Thymus (tissue), 14 donors: ENCODE data around the gene PA2G4. TPM values are rescaled to one million over a fixed set of nuclear protein-coding genes. Genes with fewer than 3 reads are reported as not detected.
A peak's percentile ranks its signal among the peaks of the same experiment; 100 is the strongest.
"Not testable (repeated sequence)": the region's sequence is repeated elsewhere in the genome, so short reads cannot be mapped to it uniquely, and the experiment has no call there.

Experiments
- DNase-seq, 9 donors: peaks; one replicate each; pipeline ENCODE4 v3.0.0-alpha.2; 2013; ENCODE audit warnings: low spot score in 9 of 9, low read depth in 6 of 9, missing footprints in 1 of 9
- H3K27ac ChIP-seq, 2 donors: one replicate each; pipeline ENCODE4 v1.5.1; 2013; ENCODE audit warnings: control low read depth in 1 of 2, low read depth in 1 of 2, low read length in 1 of 2, mild to moderate bottlenecking in 1 of 2, moderate library complexity in 1 of 2
- H3K27me3 ChIP-seq, 2 donors: one replicate each; pipeline ENCODE4 v1.5.1; 2013; ENCODE audit warnings: low read length in 1 of 2; ENCODE audit not compliant: control insufficient read depth in 2 of 2, insufficient read depth in 1 of 2
- H3K36me3 ChIP-seq, 2 donors: one replicate each; pipeline ENCODE4 v1.5.1; 2013; ENCODE audit warnings: low read length in 1 of 2, mild to moderate bottlenecking in 1 of 2, moderate library complexity in 1 of 2; ENCODE audit not compliant: control insufficient read depth in 2 of 2, insufficient read depth in 2 of 2
- H3K4me1 ChIP-seq, 2 donors: one replicate each; pipeline ENCODE4 v1.5.1; 2013; ENCODE audit warnings: low read length in 2 of 2; ENCODE audit not compliant: control insufficient read depth in 2 of 2, insufficient read depth in 2 of 2
- H3K4me3 ChIP-seq, 2 donors: one replicate each; pipeline ENCODE4 v1.5.1; 2013; ENCODE audit warnings: low read length in 2 of 2, control low read depth in 1 of 2, mild to moderate bottlenecking in 1 of 2
- H3K9me3 ChIP-seq, 2 donors: one replicate each; pipeline ENCODE4 v1.5.1; 2013; ENCODE audit warnings: low read length in 1 of 2, mild to moderate bottlenecking in 1 of 2; ENCODE audit not compliant: control insufficient read depth in 2 of 2, insufficient read depth in 1 of 2
- WGBS: extraction: QIAGEN DNeasy Blood & Tissue Kit; methylation state at CpG from one replicate; pipeline ENCODE4 v1.1.7; 2013; 5-methylcytosine and 5-hydroxymethylcytosine counted together
- long read RNA-seq, 10 donors: transcript quantifications; one replicate each; lab custom pipeline, GENCODE V29; 2026
- polyA plus RNA-seq: library from polyadenylated mRNA; stranded (reverse); fragments of 200-250 nt; gene quantifications from one replicate; pipeline ENCODE4 v1.2.3, GENCODE V29; 2013
- total RNA-seq: library from RNA; stranded (reverse); fragments of 120-200 nt; gene quantifications from one replicate; pipeline ENCODE4 v1.2.4, GENCODE V29; 2013
- donor health status: healthy.

PA2G4 gene
- total RNA-seq, result 170 TPM
- polyA plus RNA-seq, result 67.9 TPM
- long read RNA-seq, donor 1, transcript PA2G4-201 (13 exons, 2,577 nt), result major isoform, 5 of 5 reads
- long read RNA-seq, donor 1, partial matches to known transcripts, result 0 of 5 reads
- long read RNA-seq, donor 1, other reads (novel, unspliced or antisense), result 0 of 5 reads
- long read RNA-seq, donor 2, result 0 reads
- long read RNA-seq, donor 3, transcript PA2G4-201 (13 exons, 2,577 nt), result major isoform, 73 of 369 reads
- long read RNA-seq, donor 3, partial matches to known transcripts, result 277 of 369 reads
- long read RNA-seq, donor 3, other reads (novel, unspliced or antisense), result 19 of 369 reads
- long read RNA-seq, donor 4, transcript PA2G4-201 (13 exons, 2,577 nt), result major isoform, 28 of 136 reads
- long read RNA-seq, donor 4, partial matches to known transcripts, result 108 of 136 reads
- long read RNA-seq, donor 4, other reads (novel, unspliced or antisense), result 0 of 136 reads
- long read RNA-seq, donor 5, transcript PA2G4-201 (13 exons, 2,577 nt), result major isoform, 53 of 345 reads
- long read RNA-seq, donor 5, partial matches to known transcripts, result 280 of 345 reads
- long read RNA-seq, donor 5, other reads (novel, unspliced or antisense), result 11 of 345 reads
- long read RNA-seq, donor 6, transcript PA2G4-201 (13 exons, 2,577 nt), result major isoform, 53 of 113 reads
- long read RNA-seq, donor 6, partial matches to known transcripts, result 48 of 113 reads
- long read RNA-seq, donor 6, other reads (novel, unspliced or antisense), result 12 of 113 reads
- long read RNA-seq, donor 7, transcript PA2G4-201 (13 exons, 2,577 nt), result major isoform, 34 of 218 reads
- long read RNA-seq, donor 7, partial matches to known transcripts, result 179 of 218 reads
- long read RNA-seq, donor 7, other reads (novel, unspliced or antisense), result 5 of 218 reads
- long read RNA-seq, donor 8, transcript PA2G4-201 (13 exons, 2,577 nt), result major isoform, 20 of 55 reads
- long read RNA-seq, donor 8, partial matches to known transcripts, result 35 of 55 reads
- long read RNA-seq, donor 8, other reads (novel, unspliced or antisense), result 0 of 55 reads
- long read RNA-seq, donor 9, transcript PA2G4-201 (13 exons, 2,577 nt), result major isoform, 34 of 116 reads
- long read RNA-seq, donor 9, partial matches to known transcripts, result 80 of 116 reads
- long read RNA-seq, donor 9, other reads (novel, unspliced or antisense), result 0 of 116 reads
- long read RNA-seq, donor 10, transcript PA2G4-201 (13 exons, 2,577 nt), result major isoform, 16 of 146 reads
- long read RNA-seq, donor 10, partial matches to known transcripts, result 120 of 146 reads
- long read RNA-seq, donor 10, other reads (novel, unspliced or antisense), result 10 of 146 reads

DNA sequence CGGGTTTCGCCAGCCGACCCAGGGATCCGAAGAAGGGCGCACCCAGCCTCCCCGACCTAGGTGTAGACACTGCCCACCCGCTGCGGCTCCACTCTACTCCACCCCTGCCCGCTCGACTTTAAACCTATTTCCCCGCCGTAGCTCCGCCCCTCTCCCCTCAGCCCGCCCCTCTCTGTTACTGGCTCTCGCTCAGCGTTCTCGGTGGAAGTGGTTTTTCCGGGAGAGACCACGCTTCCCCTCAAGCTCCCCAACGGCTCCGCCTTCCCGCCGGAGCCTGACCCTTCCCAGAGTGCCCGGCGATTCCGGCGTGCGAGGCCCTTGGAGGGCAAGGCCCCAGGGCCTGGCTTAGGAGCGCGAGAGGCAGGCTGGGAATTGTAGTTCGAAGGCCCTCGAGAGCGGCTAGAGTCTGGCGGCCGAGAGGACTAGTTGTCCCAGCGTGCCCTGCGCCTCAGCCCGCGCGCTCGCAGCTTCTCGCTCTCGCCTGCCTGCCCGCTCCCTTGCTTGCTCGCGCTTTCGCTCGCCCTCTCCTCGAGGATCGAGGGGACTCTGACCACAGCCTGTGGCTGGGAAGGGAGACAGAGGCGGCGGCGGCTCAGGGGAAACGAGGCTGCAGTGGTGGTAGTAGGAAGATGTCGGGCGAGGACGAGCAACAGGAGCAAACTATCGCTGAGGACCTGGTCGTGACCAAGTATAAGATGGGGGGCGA is at the start of gene PA2G4:
PA2G4 (plus strand) TSS at position 451 of the 706 bp plus-strand sequence; CDS start at position 630, 179 bp downstream.
- peak; percentile 91 to 99 (median 95) for DNase-seq
- under 1% methylated on average over 60 of the region's 60 CpGs for WGBS
- H3K36me3 ChIP-seq, result peaks cover 12 to 30% of the 10 kb centered on the region in 2 donors
- peaks cover 0 to 5% of the 10 kb centered on the region in 2 donors for H3K9me3 ChIP-seq
- H3K4me3 ChIP-seq, result peak within 1 kb of the TSS; percentile 84 to 90
- H3K27ac ChIP-seq, result peak within 1 kb of the TSS; percentile 78 to 93
- H3K27me3 ChIP-seq, result no peaks in the 10 kb centered on the region
- H3K4me1 ChIP-seq, result peaks cover 15 to 37% of the 10 kb centered on the region in 2 donors

DNA sequence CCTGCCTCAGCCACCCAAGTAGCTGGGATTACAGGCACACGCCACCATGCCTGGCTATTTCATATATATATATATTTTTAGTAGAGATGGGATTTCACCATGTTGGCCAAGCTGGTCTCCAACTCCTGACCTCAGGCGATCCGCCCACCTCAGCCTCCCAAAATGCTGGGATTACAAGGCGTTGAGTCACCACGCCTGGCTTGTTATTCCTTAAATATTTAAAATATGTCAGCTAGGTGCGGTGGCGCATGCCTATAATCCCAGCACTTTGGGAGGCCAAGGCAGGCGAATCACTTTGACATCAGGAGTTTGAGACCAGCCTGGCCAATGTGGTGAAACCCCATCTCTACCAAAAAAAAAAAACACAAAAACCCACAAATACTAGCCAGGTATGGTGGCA is 44.4 kb upstream of the PA2G4 start:
- not testable (repeated sequence) for H3K4me1 ChIP-seq, H3K27me3 ChIP-seq, H3K4me3 ChIP-seq, H3K9me3 ChIP-seq, H3K27ac ChIP-seq, H3K36me3 ChIP-seq, DNase-seq
- 95% methylated on average over 8 of the region's 8 CpGs for WGBS

DNA sequence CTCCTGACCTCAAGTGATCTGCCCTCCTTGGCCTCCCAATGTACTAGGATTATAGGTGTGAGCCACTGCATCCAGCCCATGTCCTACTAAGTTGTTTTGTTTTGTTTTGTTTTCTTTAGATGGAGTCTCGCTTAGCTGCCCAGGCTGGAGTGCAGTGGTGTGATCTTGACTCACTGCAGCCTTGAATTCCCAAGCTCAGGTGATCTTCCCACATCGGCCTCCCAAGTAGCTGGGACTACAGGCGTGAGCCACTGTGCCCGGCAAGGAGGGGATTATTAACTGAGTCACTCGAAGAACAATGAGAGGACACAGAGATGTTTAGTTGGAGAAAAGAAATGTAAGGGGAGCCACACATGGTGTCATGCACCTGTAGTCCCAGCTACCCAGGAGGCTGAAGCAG is 42.4 kb upstream of the PA2G4 start:
- DNase-seq, result no peak
- no peak overlapping the region for H3K27ac ChIP-seq
- H3K36me3 ChIP-seq, result no peaks in the 10 kb centered on the region
- H3K9me3 ChIP-seq, result peaks cover 0 to 4% of the 10 kb centered on the region in 2 donors
- no peaks in the 10 kb centered on the region for H3K4me1 ChIP-seq
- no peak overlapping the region for H3K4me3 ChIP-seq
- 89% methylated on average over 5 of the region's 5 CpGs for WGBS
- H3K27me3 ChIP-seq, result no peaks in the 10 kb centered on the region

DNA sequence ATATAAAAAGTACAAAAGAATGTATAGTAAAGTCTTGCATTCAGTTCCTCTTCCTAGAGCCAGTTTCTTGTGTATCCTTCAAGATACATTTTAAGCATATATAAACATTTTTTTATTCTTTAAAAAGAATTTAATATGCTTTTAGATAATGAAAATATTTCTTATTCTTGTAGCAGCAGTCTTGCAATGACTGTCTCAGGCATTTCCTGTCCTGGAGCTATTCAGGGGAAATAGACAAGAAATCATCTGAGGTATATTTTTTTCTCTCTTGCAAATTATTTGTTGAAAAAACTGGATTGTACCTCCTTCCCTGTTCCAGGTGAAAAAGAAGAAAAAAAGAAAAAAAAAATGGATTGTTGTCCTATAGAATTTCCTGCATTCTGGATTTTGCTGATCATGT is 41.4 kb upstream of the PA2G4 start:
- Histone ChIP-seq H3K4me1 (no peaks in the 10 kb centered on the region), H3K9me3 (no peaks in the 10 kb centered on the region), H3K36me3 (no peaks in the 10 kb centered on the region), H3K27ac (no peak overlapping the region), H3K4me3 (no peak overlapping the region), H3K27me3 (no peaks in the 10 kb centered on the region)
- no peak for DNase-seq

DNA sequence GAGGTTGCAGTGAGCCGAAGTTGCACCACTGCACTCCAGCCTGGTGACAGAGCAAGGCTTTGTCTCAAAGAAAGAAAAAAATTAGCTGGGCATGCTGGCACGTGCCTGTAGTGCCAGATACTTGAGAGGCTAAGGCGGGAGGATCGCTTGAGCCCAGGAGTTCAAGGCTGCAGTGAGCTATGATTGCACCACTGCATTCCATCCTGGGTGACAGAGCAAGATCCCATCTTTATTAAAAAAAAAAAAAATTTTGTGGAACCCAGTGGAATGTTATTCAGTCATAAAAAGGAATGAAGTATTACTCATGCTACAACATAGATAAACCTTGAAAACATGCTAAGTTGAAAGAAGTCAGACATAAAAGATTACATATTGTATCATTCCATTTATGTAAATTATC is 32.7 kb upstream of the PA2G4 start:
- 94% methylated on average over 4 of the region's 4 CpGs for WGBS
- H3K36me3 ChIP-seq, result no peaks in the 10 kb centered on the region
- no peak overlapping the region for H3K4me3 ChIP-seq
- H3K27ac ChIP-seq, result no peak overlapping the region
- DNase-seq, result no peak
- no peaks in the 10 kb centered on the region for H3K9me3 ChIP-seq
- no peaks in the 10 kb centered on the region for H3K4me1 ChIP-seq
- peaks cover 0 to 5% of the 10 kb centered on the region in 2 donors for H3K27me3 ChIP-seq

DNA sequence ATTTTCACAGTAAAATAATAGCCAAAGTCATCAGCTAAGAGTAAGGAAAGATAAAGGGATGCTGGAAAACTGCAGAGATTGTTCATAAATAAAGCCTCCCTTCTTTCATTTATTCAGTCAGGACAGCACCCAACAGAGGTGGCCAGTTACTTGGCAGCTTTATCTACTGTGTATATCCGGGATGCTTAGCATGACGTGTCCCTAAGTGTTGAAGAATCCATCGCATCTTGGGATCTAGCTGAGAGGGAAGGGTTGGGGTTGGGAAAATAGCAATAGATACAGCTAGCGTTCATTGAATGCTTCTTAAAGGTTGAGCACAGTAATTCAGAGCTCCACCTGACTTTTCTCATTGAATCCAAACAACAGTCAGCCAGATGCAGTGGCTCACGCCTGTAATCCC is 30.0 kb upstream of the PA2G4 start:
- Histone ChIP-seq H3K4me1 (peaks cover 5 to 7% of the 10 kb centered on the region in 2 donors), H3K36me3 (no peaks in the 10 kb centered on the region), H3K4me3 (no peak overlapping the region), H3K27ac (no peak overlapping the region), H3K9me3 (no peaks in the 10 kb centered on the region), H3K27me3 (peaks cover 6 to 27% of the 10 kb centered on the region in 2 donors)
- no peak for DNase-seq
- 96% methylated on average over 5 of the region's 5 CpGs for WGBS

DNA sequence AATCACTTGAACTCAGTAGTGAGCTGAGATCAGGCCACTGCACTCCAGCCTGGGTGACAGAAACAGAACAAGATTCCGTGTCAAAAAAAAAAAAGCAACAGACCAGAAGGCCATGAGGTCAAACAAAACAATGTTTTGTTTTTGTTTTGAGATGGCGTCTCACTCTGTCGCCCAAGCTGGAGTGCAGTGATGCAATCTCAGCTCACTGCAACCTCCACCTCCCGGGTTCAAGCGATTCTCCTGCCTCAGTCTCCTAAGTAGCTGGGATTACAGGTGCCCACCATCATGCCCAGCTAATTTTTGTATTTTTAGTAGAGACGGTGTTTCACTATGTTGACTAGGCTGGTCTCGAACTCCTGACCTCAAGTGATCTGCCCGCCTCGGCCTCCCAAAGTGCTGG is 26.4 kb upstream of the PA2G4 start:
- not testable (repeated sequence) for DNase-seq, H3K27ac ChIP-seq
- peaks cover 25 to 60% of the 10 kb centered on the region in 2 donors for H3K27me3 ChIP-seq

DNA sequence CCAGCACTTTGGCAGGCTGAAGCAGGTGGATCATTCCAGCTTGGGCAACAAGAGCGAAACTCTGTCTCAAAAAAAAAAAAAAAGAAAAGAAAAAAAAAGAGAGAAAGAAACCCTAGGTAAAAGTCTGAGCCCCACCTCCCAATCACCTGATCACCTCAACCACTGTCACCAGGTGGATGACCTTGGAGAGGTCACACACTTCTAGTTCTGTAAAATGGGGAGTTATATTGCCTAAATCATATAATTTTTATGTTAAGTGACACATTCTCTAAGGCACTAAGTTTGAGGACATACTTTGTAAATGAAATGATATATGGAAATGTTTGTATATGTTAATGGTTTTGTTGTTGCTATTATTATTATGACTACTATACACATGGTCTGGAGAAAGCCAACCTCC is 25.9 kb upstream of the PA2G4 start:
- no peak for DNase-seq
- H3K4me3 ChIP-seq, result no peak overlapping the region
- peaks cover 25 to 62% of the 10 kb centered on the region in 2 donors for H3K27me3 ChIP-seq
- H3K9me3 ChIP-seq, result peaks cover 0 to 12% of the 10 kb centered on the region in 2 donors
- no peaks in the 10 kb centered on the region for H3K36me3 ChIP-seq
- WGBS, result 97% methylated on average over 1 of the region's 1 CpG
- H3K4me1 ChIP-seq, result peaks cover 16 to 22% of the 10 kb centered on the region in 2 donors
- H3K27ac ChIP-seq, result no peak overlapping the region

More for the DNA sequence above, 26.4 kb upstream of the PA2G4 start:
- WGBS, result 96% methylated on average over 9 of the region's 9 CpGs
- not testable (repeated sequence) for H3K4me3 ChIP-seq, H3K36me3 ChIP-seq
- peaks cover 0 to 12% of the 10 kb centered on the region in 2 donors for H3K9me3 ChIP-seq
- H3K4me1 ChIP-seq, result peaks cover 16 to 22% of the 10 kb centered on the region in 2 donors
